BE2C (cell line): ENCODE results near the gene ATR.

Experiments
- DNase-seq: peaks from one replicate; pipeline ENCODE4 v3.0.0-alpha.2; 2020
- H3K27me3 ChIP-seq: fragments of 250-450 bp; sonication (Bioruptor Pico); 2 replicates; pipeline ENCODE4 v1.5.1; 2020; ENCODE audit warnings: mild to moderate bottlenecking
- H3K36me3 ChIP-seq: fragments of 250-450 bp; sonication (Bioruptor Pico); 2 replicates; pipeline ENCODE4 v1.5.1; 2020; ENCODE audit warnings: mild to moderate bottlenecking
- H3K4me1 ChIP-seq: fragments of 250-450 bp; sonication (Bioruptor Pico); 2 replicates; pipeline ENCODE4 v1.5.1; 2020
- H3K4me3 ChIP-seq: 2 replicates; pipeline ENCODE4 v1.5.1; 2011; ENCODE audit warnings: low read depth, low read length
- H3K9me3 ChIP-seq: fragments of 250-450 bp; sonication (Bioruptor Pico); 2 replicates; pipeline ENCODE4 v1.5.1; 2020
- CTCF ChIP-seq: IDR thresholded peaks from 2 replicates; pipeline ENCODE4 v1.5.1; 2012; ENCODE audit warnings: mild to moderate bottlenecking, low read depth, low read length

Gene ATR

DNA sequence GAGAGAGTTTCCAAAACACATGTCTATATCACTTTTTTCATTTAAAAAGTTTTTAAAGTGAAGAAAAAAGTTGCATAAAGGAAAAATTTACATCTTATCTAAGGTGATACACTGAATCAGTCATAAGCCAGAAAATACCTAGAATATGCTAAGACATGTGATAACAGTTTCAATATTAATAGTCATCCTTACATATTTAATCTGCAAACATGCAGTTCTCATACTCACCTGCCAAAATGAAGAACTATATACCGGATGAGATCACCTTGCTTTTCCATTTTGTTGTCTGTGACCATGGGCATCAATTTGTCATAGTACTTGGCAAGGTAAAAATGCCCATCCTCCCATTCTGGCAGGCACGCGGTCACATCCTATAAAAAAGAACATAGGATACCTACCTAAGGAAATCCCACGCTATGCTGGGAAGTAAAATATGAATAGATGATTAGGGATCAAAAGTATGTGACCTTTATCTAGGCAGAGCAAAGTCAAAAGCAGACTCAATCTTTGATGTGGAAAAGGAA is 93.6 kb downstream of the ATR start:
- no peak for DNase-seq
- Histone ChIP-seq H3K27me3 (no peaks in the 10 kb centered on the region), H3K4me3 (no peak overlapping the region), H3K9me3 (peaks cover 6% of the 10 kb centered on the region; the same call in 1 of the 2 replicates), H3K36me3 (peaks cover 79% of the 10 kb centered on the region), H3K4me1 (no peaks in the 10 kb centered on the region)
- no peak for TF ChIP-seq CTCF

- peaks cover 6% of the 10 kb centered on the region; the same call in 1 of the 2 replicates for H3K9me3 ChIP-seq
- TF ChIP-seq CTCF = no peak
- H3K27me3 ChIP-seq = no peaks in the 10 kb centered on the region
- H3K4me1 ChIP-seq = no peaks in the 10 kb centered on the region
- H3K4me3 ChIP-seq = no peak overlapping the region
- H3K36me3 ChIP-seq = peaks cover 48% of the 10 kb centered on the region
- no peak for DNase-seq
Observed at GRCh38 chr3:142481196-142481595, 97.3 kb downstream of the ATR start.

- no peaks in the 10 kb centered on the region for H3K9me3 ChIP-seq
- TF ChIP-seq CTCF = no peak
- DNase-seq = no peak
Observed at GRCh38 chr3:142470826-142471225, 107.7 kb downstream of the ATR start.

GRCh38 chr3:142468456-142468855 is 110.1 kb downstream of the ATR start:
- Histone ChIP-seq H3K4me3 (no peak overlapping the region), H3K4me1 (no peaks in the 10 kb centered on the region), H3K27me3 (no peaks in the 10 kb centered on the region), H3K9me3 (no peaks in the 10 kb centered on the region), H3K36me3 (peaks cover 9% of the 10 kb centered on the region)
- DNase-seq = no peak
- no peak for TF ChIP-seq CTCF

More at GRCh38 chr3:142470826-142471225, 107.7 kb downstream of the ATR start:
- Histone ChIP-seq H3K4me3 (no peak overlapping the region), H3K36me3 (peaks cover 6% of the 10 kb centered on the region), H3K4me1 (no peaks in the 10 kb centered on the region), H3K27me3 (no peaks in the 10 kb centered on the region)

DNA sequence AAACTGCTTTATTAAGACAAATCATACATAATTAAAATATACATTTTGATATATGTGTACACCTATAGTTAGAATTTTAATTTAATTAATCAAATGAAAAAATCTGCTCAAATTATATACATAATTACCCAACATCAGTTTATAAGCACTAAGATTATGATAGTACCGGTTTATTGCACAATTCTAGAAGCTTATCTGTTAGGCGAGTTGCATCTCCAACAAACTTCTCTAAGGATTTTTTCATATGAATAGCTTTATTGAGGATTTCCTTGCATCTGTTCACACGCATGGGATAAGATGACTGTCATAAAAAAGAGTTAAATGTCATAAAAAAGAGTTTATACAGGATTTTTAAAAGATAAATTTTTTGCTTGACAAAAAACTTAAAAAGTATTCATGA is 110.8 kb downstream of the ATR start:
- Histone ChIP-seq H3K9me3 (no peaks in the 10 kb centered on the region), H3K27me3 (no peaks in the 10 kb centered on the region), H3K4me3 (no peak overlapping the region), H3K4me1 (no peaks in the 10 kb centered on the region), H3K36me3 (peaks cover 9% of the 10 kb centered on the region)
- DNase-seq = no peak
- TF ChIP-seq CTCF = no peak

DNA sequence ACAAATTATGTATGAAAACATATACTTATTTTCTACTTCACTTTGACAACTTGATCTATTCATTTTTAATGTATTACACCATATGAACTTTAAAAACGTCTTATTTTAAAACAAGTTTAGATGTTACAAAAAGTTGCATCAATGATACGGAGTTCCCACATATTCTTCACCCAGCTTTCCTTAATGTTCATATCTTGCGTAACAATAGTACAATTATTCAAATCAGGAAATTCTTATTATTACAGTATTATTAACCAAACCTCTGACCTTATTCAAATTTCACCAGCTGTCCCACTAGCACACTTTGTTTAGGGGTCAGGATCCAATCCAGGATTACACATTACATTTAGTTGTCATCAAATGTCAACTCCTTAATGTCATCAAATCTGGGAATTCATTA is 117.8 kb downstream of the ATR start:
- Histone ChIP-seq H3K9me3 (no peaks in the 10 kb centered on the region), H3K27me3 (no peaks in the 10 kb centered on the region), H3K4me1 (no peaks in the 10 kb centered on the region), H3K36me3 (peaks cover 18% of the 10 kb centered on the region), H3K4me3 (no peak overlapping the region)
- no peak for DNase-seq
- no peak for TF ChIP-seq CTCF
